HCT116 (cell line): Measurements from ENCODE around the gene MGST3.

Experiments used
- ATF3 ChIP-seq: IDR thresholded peaks from 2 replicates; pipeline ENCODE4 v1.6.1; 2012
- CBX3 ChIP-seq: IDR thresholded peaks from 2 replicates; pipeline ENCODE4 v1.6.1; 2012; ENCODE audit warnings: low read depth
- CEBPB ChIP-seq: IDR thresholded peaks from 2 replicates; pipeline ENCODE4 v1.6.1; 2012; ENCODE audit warnings: low read depth
- CTCF ChIP-seq, 3 experiments: fragments of 200-600 bp in 1 of 3; sonication (generic) in 1 of 3; IDR thresholded peaks in 2 of 3; conservative IDR thresholded peaks in 1 of 3; 2 replicates each; pipeline ENCODE4 v1.5.1; 2012 to 2017; ENCODE audit warnings: low read depth in 2 of 3, low read length in 2 of 3, antibody characterized with exemption in 1 of 3, borderline replicate concordance in 1 of 3, control low read depth in 1 of 3, mild to moderate bottlenecking in 1 of 3, mixed read lengths in 1 of 3, mixed run types in 1 of 3, moderate library complexity in 1 of 3; ENCODE audit not compliant: insufficient read depth in 1 of 3
- ELF1 ChIP-seq: IDR thresholded peaks from 2 replicates; pipeline ENCODE4 v1.6.1; 2012; ENCODE audit warnings: low read depth, borderline replicate concordance
- EZH2 ChIP-seq: fragments of 200-600 bp; sonication (generic); IDR thresholded peaks from 2 replicates; pipeline ENCODE4 v1.6.1; 2017; ENCODE audit warnings: antibody characterized with exemption, mixed run types
- JUND ChIP-seq: IDR thresholded peaks from 2 replicates; pipeline ENCODE4 v1.6.1; 2012
- POLR2A ChIP-seq: IDR thresholded peaks from 2 replicates; pipeline ENCODE4 v1.7.0; 2011; ENCODE audit warnings: borderline replicate concordance; ENCODE audit not compliant: insufficient read depth, insufficient read length; ENCODE audit errors: extremely low read depth
- POLR2AphosphoS5 ChIP-seq: IDR thresholded peaks from 2 replicates; pipeline ENCODE4 v1.6.1; 2011; ENCODE audit warnings: mild to moderate bottlenecking, low read depth, low read length, moderate library complexity
- RAD21 ChIP-seq: IDR thresholded peaks from 2 replicates; pipeline ENCODE4 v1.6.1; 2012; ENCODE audit warnings: low read depth, mild to moderate bottlenecking
- ZNF274 ChIP-seq: fragments of 200-500 bp; sonication (Bioruptor generic); IDR thresholded peaks from 2 replicates; pipeline ENCODE4 v1.6.1; 2014; ENCODE audit warnings: mild to moderate bottlenecking, low read depth, low read length, inconsistent platforms
- TF ChIP-seq, protein P1 (sequence below): IDR thresholded peaks from 2 replicates; pipeline ENCODE4 v1.6.1; 2012; ENCODE audit warnings: low read depth
- TF ChIP-seq, protein P2 (sequence below): IDR thresholded peaks from 2 replicates; pipeline ENCODE4 v1.6.1; 2011; ENCODE audit warnings: mild to moderate bottlenecking, low read length, moderate library complexity; ENCODE audit not compliant: insufficient replicate concordance; ENCODE audit errors: extremely low read depth

DNA sequence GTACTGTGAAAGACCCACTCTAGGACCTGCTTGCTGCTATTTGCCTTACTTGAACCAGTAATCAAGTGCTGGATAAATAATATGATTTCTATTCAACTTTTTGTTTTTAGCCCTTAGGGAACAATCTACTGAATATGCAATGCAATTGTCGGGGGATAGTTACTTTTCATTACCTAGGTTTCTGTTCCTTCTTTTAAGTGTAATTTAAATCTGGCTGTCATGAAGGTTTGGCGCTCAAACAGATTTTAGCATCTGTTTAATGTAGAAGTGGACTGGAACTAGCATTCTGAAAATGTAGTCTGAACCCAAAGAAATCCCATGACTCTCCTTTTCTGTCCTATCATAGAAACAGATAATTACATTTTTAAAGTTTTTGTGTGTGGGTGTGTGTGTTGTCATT is 4.8 kb downstream of the MGST3 start:
- TF ChIP-seq POLR2A = no peak
- TF ChIP-seq CEBPB = no peak
- TF ChIP-seq EZH2 = no peak
- TF ChIP-seq CTCF (IDR thresholded peaks at IDR 0.05 in 2 of 3, conservative IDR thresholded peaks at IDR 0.05 in 1 of 3; ENCODE audit: borderline replicate concordance in 1 of 3, insufficient read depth in 1 of 3, low read depth in 2 of 3, low read length in 2 of 3) = no peak
- no peak for TF ChIP-seq ZNF274
- no peak for TF ChIP-seq JUND
- no peak for TF ChIP-seq POLR2AphosphoS5
- TF ChIP-seq, protein P1, sequence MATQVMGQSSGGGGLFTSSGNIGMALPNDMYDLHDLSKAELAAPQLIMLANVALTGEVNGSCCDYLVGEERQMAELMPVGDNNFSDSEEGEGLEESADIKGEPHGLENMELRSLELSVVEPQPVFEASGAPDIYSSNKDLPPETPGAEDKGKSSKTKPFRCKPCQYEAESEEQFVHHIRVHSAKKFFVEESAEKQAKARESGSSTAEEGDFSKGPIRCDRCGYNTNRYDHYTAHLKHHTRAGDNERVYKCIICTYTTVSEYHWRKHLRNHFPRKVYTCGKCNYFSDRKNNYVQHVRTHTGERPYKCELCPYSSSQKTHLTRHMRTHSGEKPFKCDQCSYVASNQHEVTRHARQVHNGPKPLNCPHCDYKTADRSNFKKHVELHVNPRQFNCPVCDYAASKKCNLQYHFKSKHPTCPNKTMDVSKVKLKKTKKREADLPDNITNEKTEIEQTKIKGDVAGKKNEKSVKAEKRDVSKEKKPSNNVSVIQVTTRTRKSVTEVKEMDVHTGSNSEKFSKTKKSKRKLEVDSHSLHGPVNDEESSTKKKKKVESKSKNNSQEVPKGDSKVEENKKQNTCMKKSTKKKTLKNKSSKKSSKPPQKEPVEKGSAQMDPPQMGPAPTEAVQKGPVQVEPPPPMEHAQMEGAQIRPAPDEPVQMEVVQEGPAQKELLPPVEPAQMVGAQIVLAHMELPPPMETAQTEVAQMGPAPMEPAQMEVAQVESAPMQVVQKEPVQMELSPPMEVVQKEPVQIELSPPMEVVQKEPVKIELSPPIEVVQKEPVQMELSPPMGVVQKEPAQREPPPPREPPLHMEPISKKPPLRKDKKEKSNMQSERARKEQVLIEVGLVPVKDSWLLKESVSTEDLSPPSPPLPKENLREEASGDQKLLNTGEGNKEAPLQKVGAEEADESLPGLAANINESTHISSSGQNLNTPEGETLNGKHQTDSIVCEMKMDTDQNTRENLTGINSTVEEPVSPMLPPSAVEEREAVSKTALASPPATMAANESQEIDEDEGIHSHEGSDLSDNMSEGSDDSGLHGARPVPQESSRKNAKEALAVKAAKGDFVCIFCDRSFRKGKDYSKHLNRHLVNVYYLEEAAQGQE = no peak
- TF ChIP-seq ELF1 = no peak
- TF ChIP-seq, protein P2, sequence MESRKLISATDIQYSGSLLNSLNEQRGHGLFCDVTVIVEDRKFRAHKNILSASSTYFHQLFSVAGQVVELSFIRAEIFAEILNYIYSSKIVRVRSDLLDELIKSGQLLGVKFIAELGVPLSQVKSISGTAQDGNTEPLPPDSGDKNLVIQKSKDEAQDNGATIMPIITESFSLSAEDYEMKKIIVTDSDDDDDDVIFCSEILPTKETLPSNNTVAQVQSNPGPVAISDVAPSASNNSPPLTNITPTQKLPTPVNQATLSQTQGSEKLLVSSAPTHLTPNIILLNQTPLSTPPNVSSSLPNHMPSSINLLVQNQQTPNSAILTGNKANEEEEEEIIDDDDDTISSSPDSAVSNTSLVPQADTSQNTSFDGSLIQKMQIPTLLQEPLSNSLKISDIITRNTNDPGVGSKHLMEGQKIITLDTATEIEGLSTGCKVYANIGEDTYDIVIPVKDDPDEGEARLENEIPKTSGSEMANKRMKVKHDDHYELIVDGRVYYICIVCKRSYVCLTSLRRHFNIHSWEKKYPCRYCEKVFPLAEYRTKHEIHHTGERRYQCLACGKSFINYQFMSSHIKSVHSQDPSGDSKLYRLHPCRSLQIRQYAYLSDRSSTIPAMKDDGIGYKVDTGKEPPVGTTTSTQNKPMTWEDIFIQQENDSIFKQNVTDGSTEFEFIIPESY = no peak
- no peak for TF ChIP-seq ATF3
- no peak for TF ChIP-seq RAD21
- TF ChIP-seq CBX3 = no peak
